SK-N-SH treated with all-trans-retinoic acid at 6 μM for 48 hours (cell line): Measurements from ENCODE around the gene NBEA.

Experiments
- ATAC-seq: fragments of 200-7000 bp; cut with Tn5 transposase; 3 replicates; pipeline ENCODE4 v1.9.1; 2020; ENCODE audit warnings: mild to moderate bottlenecking, moderate library complexity
- ARNTL ChIP-seq: fragments of 450-650 bp; formaldehyde crosslinking; IDR thresholded peaks from 2 replicates; pipeline ENCODE4 v1.5.0; 2020; ENCODE audit warnings: low read depth, mild to moderate bottlenecking, moderate library complexity, borderline replicate concordance
- CREB5 ChIP-seq: fragments of 250-450 bp; sonication (Bioruptor Pico); IDR thresholded peaks from 2 replicates; pipeline ENCODE4 v1.5.1; 2020; ENCODE audit warnings: low read depth, mild to moderate bottlenecking, moderate library complexity
- CSRNP3 ChIP-seq: fragments of 250-450 bp; sonication (Bioruptor Pico); IDR thresholded peaks from 2 replicates; pipeline ENCODE4 v1.5.1; 2021; ENCODE audit warnings: mild to moderate bottlenecking, moderate library complexity
- ESRRG ChIP-seq: fragments of 250-450 bp; sonication (Bioruptor Pico); IDR thresholded peaks from 2 replicates; pipeline ENCODE4 v1.6.1; 2021; ENCODE audit warnings: mild to moderate bottlenecking
- GLIS3 ChIP-seq: fragments of 250-450 bp; sonication (Bioruptor Pico); IDR thresholded peaks from 2 replicates; pipeline ENCODE4 v1.5.0; 2020; ENCODE audit warnings: mild to moderate bottlenecking, moderate library complexity
- ISL1 ChIP-seq: fragments of 250-450 bp; sonication (Bioruptor Pico); IDR thresholded peaks from 2 replicates; pipeline ENCODE4 v2.1.2; 2022; ENCODE audit warnings: mild to moderate bottlenecking, moderate library complexity
- OSR1 ChIP-seq: fragments of 250-450 bp; sonication (Bioruptor Pico); IDR thresholded peaks from 2 replicates; pipeline ENCODE4 v1.8.0; 2022; ENCODE audit warnings: moderate library complexity, mild to moderate bottlenecking, inconsistent platforms
- PATZ1 ChIP-seq: fragments of 250-450 bp; sonication (Bioruptor Pico); IDR thresholded peaks from 2 replicates; pipeline ENCODE4 v1.8.0; 2020; ENCODE audit warnings: mild to moderate bottlenecking, moderate library complexity, borderline replicate concordance
- POU6F1 ChIP-seq: fragments of 250-450 bp; sonication (Bioruptor Pico); IDR thresholded peaks from 2 replicates; pipeline ENCODE4 v1.8.0; 2021; ENCODE audit warnings: low read depth, mild to moderate bottlenecking, moderate library complexity, borderline replicate concordance
- PPARA ChIP-seq: fragments of 250-450 bp; sonication (Bioruptor Pico); IDR thresholded peaks from 2 replicates; pipeline ENCODE4 v1.5.0; 2020; ENCODE audit warnings: mild to moderate bottlenecking, borderline replicate concordance
- RARB ChIP-seq: fragments of 250-450 bp; sonication (Bioruptor Pico); IDR thresholded peaks from 2 replicates; pipeline ENCODE4 v1.8.0; 2021; ENCODE audit warnings: mild to moderate bottlenecking, moderate library complexity
- SNAI2 ChIP-seq: fragments of 250-450 bp; sonication (Bioruptor Pico); IDR thresholded peaks from 2 replicates; pipeline ENCODE4 v1.5.0; 2020; ENCODE audit warnings: mild to moderate bottlenecking, moderate library complexity
- TCF4 ChIP-seq: fragments of 250-450 bp; sonication (Bioruptor Pico); IDR thresholded peaks from 2 replicates; pipeline ENCODE4 v1.8.0; 2021; ENCODE audit warnings: mild to moderate bottlenecking, moderate library complexity, borderline replicate concordance
- TOX ChIP-seq: fragments of 250-450 bp; sonication (Bioruptor Pico); IDR thresholded peaks from 2 replicates; pipeline ENCODE4 v1.8.0; 2021; ENCODE audit warnings: mild to moderate bottlenecking, moderate library complexity, borderline replicate concordance
- ZC3H10 ChIP-seq: fragments of 250-450 bp; sonication (Bioruptor Pico); IDR thresholded peaks from 2 replicates; pipeline ENCODE4 v1.5.1; 2021; ENCODE audit warnings: mild to moderate bottlenecking, moderate library complexity
- ZFP30 ChIP-seq: fragments of 450-650 bp; formaldehyde crosslinking; IDR thresholded peaks from 2 replicates; pipeline ENCODE4 v1.5.0; 2022; ENCODE audit warnings: mild to moderate bottlenecking, moderate library complexity
- ZNF565 ChIP-seq: fragments of 450-650 bp; formaldehyde crosslinking; conservative IDR thresholded peaks from 2 replicates; pipeline ENCODE4 v1.5.0; 2020; ENCODE audit warnings: low read depth, mild to moderate bottlenecking, moderate library complexity
- ZNF70 ChIP-seq: fragments of 450-650 bp; formaldehyde crosslinking; IDR thresholded peaks from 2 replicates; pipeline ENCODE4 v1.5.0; 2020; ENCODE audit warnings: mild to moderate bottlenecking, moderate library complexity

Gene NBEA

GRCh38 chr13:35573639-35574038 lies 631.6 kb downstream of the NBEA start:
- no peak for TF ChIP-seq ZNF565 (CRISPR knock-in tag)
- no peak for TF ChIP-seq CSRNP3 (CRISPR knock-in tag)
- TF ChIP-seq RARB (CRISPR knock-in tag) = no peak
- no peak for TF ChIP-seq PATZ1 (CRISPR knock-in tag)
- TF ChIP-seq GLIS3 (CRISPR knock-in tag) = no peak
- no peak for TF ChIP-seq CREB5 (CRISPR knock-in tag)
- TF ChIP-seq ZFP30 (CRISPR knock-in tag) = no peak
- TF ChIP-seq POU6F1 = no peak
- TF ChIP-seq ESRRG (CRISPR knock-in tag) = no peak
- ATAC-seq = no peak

- ATAC-seq = no peak
- TF ChIP-seq ZC3H10 (CRISPR knock-in tag) = no peak
- TF ChIP-seq RARB (CRISPR knock-in tag) = no peak
- TF ChIP-seq OSR1 (CRISPR knock-in tag) = no peak
- TF ChIP-seq SNAI2 (CRISPR knock-in tag) = no peak
Observed at GRCh38 chr13:35592457-35592856, 650.4 kb downstream of the NBEA start.

- ATAC-seq = no peak
- no peak for TF ChIP-seq CREB5 (CRISPR knock-in tag)
- TF ChIP-seq PATZ1 (CRISPR knock-in tag) = no peak
- no peak for TF ChIP-seq ARNTL (CRISPR knock-in tag)
- TF ChIP-seq GLIS3 (CRISPR knock-in tag) = no peak
- no peak for TF ChIP-seq SNAI2 (CRISPR knock-in tag)
- no peak for TF ChIP-seq ZNF70 (CRISPR knock-in tag)
- no peak for TF ChIP-seq ISL1 (CRISPR knock-in tag)
- no peak for TF ChIP-seq TCF4 (CRISPR knock-in tag)
Observed at GRCh38 chr13:35593651-35594050, 651.6 kb downstream of the NBEA start.

- ATAC-seq = no peak
- TF ChIP-seq TOX (CRISPR knock-in tag) = no peak
- no peak for TF ChIP-seq ZC3H10 (CRISPR knock-in tag)
- TF ChIP-seq PPARA (CRISPR knock-in tag) = no peak
Observed at GRCh38 chr13:35594096-35594495, 652.0 kb downstream of the NBEA start.
